Endothelial cell of umbilical vein (primary cell): ENCODE measurements around the gene TDRKH.

Experiments
- GATA2 ChIP-seq: IDR thresholded peaks from 2 replicates; pipeline ENCODE4 v1.7.0; 2011; ENCODE audit warnings: low read depth, mild to moderate bottlenecking, moderate library complexity, mixed read lengths, low read length; ENCODE audit not compliant: insufficient read length, insufficient read depth
- POLR2A ChIP-seq: IDR thresholded peaks from 2 replicates; pipeline ENCODE4 v1.6.1; 2012; ENCODE audit warnings: low read depth, mild to moderate bottlenecking, control low read depth, low read length
- TF ChIP-seq, protein P1 (sequence below), 2 donors: IDR thresholded peaks; 1 replicate in 1 of 2; 2 replicates in 1 of 2; pipeline ENCODE4 v1.5.1; 2011; ENCODE audit warnings: low read length in 2 of 2, mild to moderate bottlenecking in 2 of 2, moderate library complexity in 2 of 2, control low read depth in 1 of 2, inconsistent platforms in 1 of 2, low read depth in 1 of 2; ENCODE audit not compliant: insufficient read depth in 1 of 2; ENCODE audit errors: extremely low read depth in 1 of 2

- TF ChIP-seq GATA2 (no peak), POLR2A (no peak)
- TF ChIP-seq, protein P1, sequence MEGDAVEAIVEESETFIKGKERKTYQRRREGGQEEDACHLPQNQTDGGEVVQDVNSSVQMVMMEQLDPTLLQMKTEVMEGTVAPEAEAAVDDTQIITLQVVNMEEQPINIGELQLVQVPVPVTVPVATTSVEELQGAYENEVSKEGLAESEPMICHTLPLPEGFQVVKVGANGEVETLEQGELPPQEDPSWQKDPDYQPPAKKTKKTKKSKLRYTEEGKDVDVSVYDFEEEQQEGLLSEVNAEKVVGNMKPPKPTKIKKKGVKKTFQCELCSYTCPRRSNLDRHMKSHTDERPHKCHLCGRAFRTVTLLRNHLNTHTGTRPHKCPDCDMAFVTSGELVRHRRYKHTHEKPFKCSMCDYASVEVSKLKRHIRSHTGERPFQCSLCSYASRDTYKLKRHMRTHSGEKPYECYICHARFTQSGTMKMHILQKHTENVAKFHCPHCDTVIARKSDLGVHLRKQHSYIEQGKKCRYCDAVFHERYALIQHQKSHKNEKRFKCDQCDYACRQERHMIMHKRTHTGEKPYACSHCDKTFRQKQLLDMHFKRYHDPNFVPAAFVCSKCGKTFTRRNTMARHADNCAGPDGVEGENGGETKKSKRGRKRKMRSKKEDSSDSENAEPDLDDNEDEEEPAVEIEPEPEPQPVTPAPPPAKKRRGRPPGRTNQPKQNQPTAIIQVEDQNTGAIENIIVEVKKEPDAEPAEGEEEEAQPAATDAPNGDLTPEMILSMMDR (IDR thresholded peaks at IDR 0.05; ENCODE audit: extremely low read depth in 1 of 2, insufficient read depth in 1 of 2, low read depth in 1 of 2, low read length in 2 of 2), result no peak
Observed at GRCh38 chr1:151829352-151830046, 39.2 kb upstream of the TDRKH start.
